ENCODE data around the gene PCDHGB3.

Gene PCDHGB3

GRCh38 chr5:141421489-141421855 lies 51.4 kb downstream of the PCDHGB3 start:
- no peak for DNase-seq

Data from stimulated activated CD4-positive, alpha-beta T cell treated with anti-CD3 and anti-CD28 coated beads, Interleukin-2, amount 100 ng/mL, for 48 hours (primary cell).